ENCODE data around the gene LAMB2. TPM values are rescaled to one million over a fixed set of nuclear protein-coding genes. Genes with fewer than 3 reads are reported as not detected.

The LAMB2 gene
- total and polyA plus RNA-seq, 2 of the 8 experiments (the other 6 are each of a cell fraction or from before 2014, with no cell fraction given), result 112 to 153 TPM

DNA sequence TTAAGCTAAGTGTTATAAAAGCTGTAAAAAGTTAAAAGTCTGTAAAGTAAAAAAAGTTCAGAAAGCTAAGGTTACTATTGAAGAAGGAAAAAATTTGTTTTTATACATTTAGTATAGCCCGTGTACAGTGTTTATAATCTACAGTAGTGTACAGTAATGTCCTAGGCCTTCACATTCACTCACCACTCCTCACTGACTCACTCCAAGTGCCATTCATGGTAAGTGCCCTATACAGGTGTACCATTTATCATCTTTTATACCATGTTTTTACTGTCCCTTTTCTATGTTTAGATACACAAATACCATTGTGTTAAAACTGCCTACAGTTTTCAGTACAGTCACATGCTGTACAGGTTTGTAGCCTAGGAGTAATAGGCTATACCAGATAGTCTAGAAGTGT lies 24.4 kb upstream of the LAMB2 start:
- Histone ChIP-seq H3K4ac (replicated peaks; ENCODE audit: insufficient read length, low read depth, low read length) (no peak overlapping the region), H4K8ac (ENCODE audit: extremely low read depth, insufficient read depth, low read length) (no peak overlapping the region), H3K14ac (ENCODE audit: insufficient read length) (no peak overlapping the region), H3K4me2 (ENCODE audit: insufficient read depth in 1 of 2, low read depth in 2 of 2, low read length in 2 of 2) (no peak overlapping the region), H3K27ac (ENCODE audit: low read depth, low read length) (no peak overlapping the region), H3K79me2 (ENCODE audit: control insufficient read depth in 1 of 2, insufficient read depth in 2 of 2, low read length in 2 of 2) (no peaks in the 10 kb centered on the region), H3K9ac (replicated peaks in 1 of 4; ENCODE audit: extremely low read depth in 1 of 4, low read depth in 3 of 4, low read length in 3 of 4) (no peak overlapping the region), H2AK5ac (ENCODE audit: low read depth, low read length) (no peak overlapping the region), H4K5ac (ENCODE audit: insufficient read length, low read depth, low read length) (no peak overlapping the region), H2AFZ (ENCODE audit: low read length) (no peak overlapping the region), H3K4me3 (ENCODE audit: extremely low read depth in 1 of 4, insufficient read depth in 2 of 4, low read depth in 3 of 4, low read length in 4 of 4) (no peak overlapping the region), H3K56ac (replicated peaks; ENCODE audit: insufficient read length, low read depth, low read length) (no peak overlapping the region), H3K18ac (ENCODE audit: extremely low read depth, low read length) (no peak overlapping the region), H3K79me1 (ENCODE audit: low read depth, low read length) (peaks cover 3% of the 10 kb centered on the region; the same call in 1 of the 2 replicates), H3K23ac (ENCODE audit: insufficient read length) (no peak overlapping the region), H4K20me1 (replicated peaks in 1 of 2; ENCODE audit: control insufficient read depth in 1 of 2, insufficient read depth in 2 of 2, low read length in 2 of 2) (peaks cover 0 to 14% of the 10 kb centered on the region in 2 experiments), H3K9me3 (ENCODE audit: insufficient read depth in 2 of 2, low read depth in 1 of 2, low read length in 1 of 2) (no peaks in the 10 kb centered on the region), H3K4me1 (replicated peaks in 1 of 4; ENCODE audit: control insufficient read depth in 3 of 4, insufficient read depth in 4 of 4, low read length in 3 of 4) (no peaks in the 10 kb centered on the region), H2BK120ac (replicated peaks; ENCODE audit: low read depth, low read length) (no peak overlapping the region), H4K91ac (replicated peaks; ENCODE audit: insufficient read length, low read length) (no peak overlapping the region), H2BK12ac (ENCODE audit: low read depth, low read length) (no peak overlapping the region), H2BK5ac (ENCODE audit: low read depth, low read length) (no peak overlapping the region), H3K23me2 (ENCODE audit: low read depth, low read length) (no peaks in the 10 kb centered on the region), H2BK20ac (ENCODE audit: low read length) (no peak overlapping the region), H2BK15ac (ENCODE audit: low read length) (no peak overlapping the region), H3K36me3 (ENCODE audit: control insufficient read depth in 2 of 4, insufficient read depth in 4 of 4, low read length in 3 of 4) (no peaks in the 10 kb centered on the region), H3K27me3 (replicated peaks in 1 of 4; ENCODE audit: control insufficient read depth in 3 of 4, extremely low read depth in 1 of 4, insufficient read depth in 3 of 4, low read length in 3 of 4) (no peaks in the 10 kb centered on the region)
- TF ChIP-seq SIX5 (IDR thresholded peaks at IDR 0.05; ENCODE audit: low read depth, low read length) (no peak), EGR1 (IDR thresholded peaks at IDR 0.05; ENCODE audit: borderline replicate concordance, low read depth, low read length) (no peak), BACH1 (IDR thresholded peaks at IDR 0.05; ENCODE audit: low read length) (no peak), CBX5 (IDR thresholded peaks at IDR 0.05; ENCODE audit: low read depth, low read length) (no peak), JUN (IDR thresholded peaks at IDR 0.05; ENCODE audit: low read depth, low read length) (no peak), CTBP2 (IDR thresholded peaks at IDR 0.05; ENCODE audit: borderline replicate concordance, insufficient read depth, insufficient read length, low read length) (no peak), SP1 (IDR thresholded peaks at IDR 0.05; ENCODE audit: low read depth, low read length) (no peak), CHD1 (IDR thresholded peaks at IDR 0.05; ENCODE audit: low read depth, low read length) (no peak), HDAC2 (IDR thresholded peaks at IDR 0.05; ENCODE audit: borderline replicate concordance in 1 of 2, low read depth in 2 of 2, low read length in 2 of 2) (no peak), SAP30 (IDR thresholded peaks at IDR 0.05; ENCODE audit: insufficient read depth, insufficient replicate concordance, low read length) (no peak)
- TF ChIP-seq, protein P1, sequence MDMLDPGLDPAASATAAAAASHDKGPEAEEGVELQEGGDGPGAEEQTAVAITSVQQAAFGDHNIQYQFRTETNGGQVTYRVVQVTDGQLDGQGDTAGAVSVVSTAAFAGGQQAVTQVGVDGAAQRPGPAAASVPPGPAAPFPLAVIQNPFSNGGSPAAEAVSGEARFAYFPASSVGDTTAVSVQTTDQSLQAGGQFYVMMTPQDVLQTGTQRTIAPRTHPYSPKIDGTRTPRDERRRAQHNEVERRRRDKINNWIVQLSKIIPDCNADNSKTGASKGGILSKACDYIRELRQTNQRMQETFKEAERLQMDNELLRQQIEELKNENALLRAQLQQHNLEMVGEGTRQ (IDR thresholded peaks at IDR 0.05; ENCODE audit: low read length), result no peak
- CTCF ChIA-PET (ENCODE audit: partially characterized antibody), result interaction anchor here (0.6 to 5.1 kb wide), 15 partner anchors 10 to 178 kb away, joined by 3 to 43 read pairs (median 7); partner anchors contain the start of genes CCDC71, KLHDC8B, LAMB2 and NDUFAF3
- no peak for DNase-seq (ENCODE audit: low read depth in 1 of 2, low spot score in 2 of 2)
- WGBS, 2 experiments (ENCODE audit: extremely low coverage in 1 of 2, insufficient coverage in 1 of 2, insufficient read length in 1 of 2, insufficient replicate concordance in 2 of 2, low coverage in 1 of 2, low lambda C conversion rate in 2 of 2, missing lambda C conversion rate in 1 of 2), result 80% methylated on average over 1 of the region's 1 CpG; no CpG with 5 or more reads in 1 of the 2 experiments
- no peak for FAIRE-seq
- POLR2A ChIA-PET (ENCODE audit: partially characterized antibody), result interaction anchor here (0.9 to 1.7 kb wide), 4 partner anchors 18 to 151 kb away, joined by 3 to 5 read pairs (median 4); partner anchors contain the start of gene WDR6
